Measurements from ENCODE around the gene MED27.

- TF ChIP-seq, protein P1, sequence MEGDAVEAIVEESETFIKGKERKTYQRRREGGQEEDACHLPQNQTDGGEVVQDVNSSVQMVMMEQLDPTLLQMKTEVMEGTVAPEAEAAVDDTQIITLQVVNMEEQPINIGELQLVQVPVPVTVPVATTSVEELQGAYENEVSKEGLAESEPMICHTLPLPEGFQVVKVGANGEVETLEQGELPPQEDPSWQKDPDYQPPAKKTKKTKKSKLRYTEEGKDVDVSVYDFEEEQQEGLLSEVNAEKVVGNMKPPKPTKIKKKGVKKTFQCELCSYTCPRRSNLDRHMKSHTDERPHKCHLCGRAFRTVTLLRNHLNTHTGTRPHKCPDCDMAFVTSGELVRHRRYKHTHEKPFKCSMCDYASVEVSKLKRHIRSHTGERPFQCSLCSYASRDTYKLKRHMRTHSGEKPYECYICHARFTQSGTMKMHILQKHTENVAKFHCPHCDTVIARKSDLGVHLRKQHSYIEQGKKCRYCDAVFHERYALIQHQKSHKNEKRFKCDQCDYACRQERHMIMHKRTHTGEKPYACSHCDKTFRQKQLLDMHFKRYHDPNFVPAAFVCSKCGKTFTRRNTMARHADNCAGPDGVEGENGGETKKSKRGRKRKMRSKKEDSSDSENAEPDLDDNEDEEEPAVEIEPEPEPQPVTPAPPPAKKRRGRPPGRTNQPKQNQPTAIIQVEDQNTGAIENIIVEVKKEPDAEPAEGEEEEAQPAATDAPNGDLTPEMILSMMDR (IDR thresholded peaks at IDR 0.05; ENCODE audit: control extremely low read depth in 1 of 3, insufficient read depth in 1 of 3, low read depth in 1 of 3, low read length in 3 of 3), result no peak
- no peak for TF ChIP-seq CEBPB (IDR thresholded peaks at IDR 0.05; ENCODE audit: low read depth, low read length)
- TF ChIP-seq ASH2L (IDR thresholded peaks at IDR 0.05; ENCODE audit: low read length), result no peak
- no peak for TF ChIP-seq POLR2A (IDR thresholded peaks at IDR 0.05; ENCODE audit: control extremely low read depth in 1 of 2, low read depth in 2 of 2, low read length in 2 of 2)
- no peak for TF ChIP-seq EP300 (IDR thresholded peaks at IDR 0.05; ENCODE audit: borderline replicate concordance in 1 of 2, low read depth in 2 of 2, low read length in 2 of 2)
Observed at GRCh38 chr9:131995382-131995781, 84.3 kb downstream of the MED27 start.
